ENCODE data around the gene OSGEP.

- TF ChIP-seq CTCF (IDR thresholded peaks at IDR 0.05): no peak
- TF ChIP-seq POLR2AphosphoS5 (IDR thresholded peaks at IDR 0.05): no peak
- no peak for TF ChIP-seq EP300 (IDR thresholded peaks at IDR 0.05)
- TF ChIP-seq POLR2A (IDR thresholded peaks at IDR 0.05): no peak
These were observed 45.4 kb downstream of the OSGEP start for GRCh38 chr14:20409226-20409625.
